Measurements from ENCODE around the gene NUDCD3. TPM values are rescaled to one million over a fixed set of nuclear protein-coding genes. Genes with fewer than 3 reads are reported as not detected.

Gene NUDCD3
- total RNA-seq, 1 donor from 2014 or later: 55.6 TPM

DNA sequence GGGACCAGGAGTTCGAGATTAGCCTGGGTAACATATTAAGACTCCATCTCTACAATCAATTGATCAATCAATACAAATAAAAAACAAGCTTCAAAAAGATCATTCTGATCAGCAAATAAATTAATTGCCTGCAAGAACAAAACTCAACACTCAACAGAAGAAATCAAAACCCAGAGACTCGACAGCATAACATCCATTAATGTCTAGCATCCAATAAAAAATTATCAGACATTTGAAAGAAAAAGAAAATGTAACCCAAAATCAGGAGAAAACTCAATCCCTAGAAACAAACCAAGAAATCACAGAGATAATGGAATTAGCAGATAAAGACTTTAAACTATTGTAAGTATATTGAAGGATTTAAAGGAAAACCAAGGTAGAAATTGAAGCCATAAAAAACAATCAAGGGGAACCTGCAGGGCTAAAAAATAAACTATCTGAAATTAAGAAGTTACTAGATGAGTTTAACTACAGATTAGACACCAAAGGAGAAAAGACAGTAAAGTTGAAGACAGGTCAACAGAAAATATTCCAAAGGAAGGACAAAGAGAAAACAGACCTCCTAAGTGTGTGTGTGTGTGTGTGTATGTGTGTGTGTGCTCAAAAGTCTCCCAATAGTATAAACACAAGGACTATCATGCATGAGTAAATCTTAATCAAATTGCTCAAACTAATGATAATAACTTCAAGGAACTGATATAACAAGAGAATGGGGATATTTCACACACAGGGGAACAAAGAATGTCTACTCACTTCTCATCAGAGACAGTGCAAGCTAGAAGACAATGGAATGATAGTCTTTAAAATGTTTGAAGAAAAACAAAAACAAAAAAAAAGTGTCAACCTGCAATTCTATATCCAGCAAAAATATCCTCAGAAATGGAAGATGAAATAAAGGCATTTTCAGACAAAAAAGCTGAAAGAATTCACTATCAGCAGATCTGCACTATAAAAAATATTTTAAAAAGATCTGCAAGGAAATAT, 7.7 kb downstream of the NUDCD3 start:
- no peak for DNase-seq (ENCODE audit: low read depth in 2 of 2)

DNA sequence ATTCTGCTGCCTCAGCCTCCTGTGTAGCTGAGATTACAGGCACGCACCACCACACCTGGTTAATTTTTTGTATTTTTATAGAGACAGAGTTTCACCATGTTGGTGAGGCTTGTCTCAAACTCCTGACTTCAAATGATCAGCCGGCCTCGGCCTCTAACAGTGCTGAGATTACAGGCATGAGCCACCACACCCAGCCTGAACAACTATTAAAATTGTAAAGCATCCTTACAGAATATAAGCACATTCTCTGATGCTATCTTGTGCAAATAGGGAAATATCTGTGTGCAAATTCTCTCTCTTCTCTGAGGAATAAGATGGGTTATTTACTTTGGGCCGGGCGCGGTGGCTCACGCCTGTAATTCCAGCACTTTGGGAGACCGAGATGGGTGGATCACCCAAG, 12.5 kb downstream of the NUDCD3 start:
- DNase-seq (ENCODE audit: low read depth in 2 of 2): no peak

- peak; percentile 81 for DNase-seq (ENCODE audit: low read depth in 2 of 2)
These were observed 13.2 kb downstream of the NUDCD3 start for GRCh38 chr7:44477063-44477830.

GRCh38 chr7:44476313-44476712, 14.1 kb downstream of the NUDCD3 start:
- DNase-seq (ENCODE audit: low read depth in 2 of 2): no peak

GRCh38 chr7:44473295-44473694, 17.2 kb downstream of the NUDCD3 start:
- peak; percentile 49 to 84 for DNase-seq (ENCODE audit: low read depth in 2 of 2)

- peak; percentile 30 to 49 for DNase-seq (ENCODE audit: low read depth in 2 of 2)
These were observed 17.6 kb downstream of the NUDCD3 start for GRCh38 chr7:44472843-44473242.

DNA sequence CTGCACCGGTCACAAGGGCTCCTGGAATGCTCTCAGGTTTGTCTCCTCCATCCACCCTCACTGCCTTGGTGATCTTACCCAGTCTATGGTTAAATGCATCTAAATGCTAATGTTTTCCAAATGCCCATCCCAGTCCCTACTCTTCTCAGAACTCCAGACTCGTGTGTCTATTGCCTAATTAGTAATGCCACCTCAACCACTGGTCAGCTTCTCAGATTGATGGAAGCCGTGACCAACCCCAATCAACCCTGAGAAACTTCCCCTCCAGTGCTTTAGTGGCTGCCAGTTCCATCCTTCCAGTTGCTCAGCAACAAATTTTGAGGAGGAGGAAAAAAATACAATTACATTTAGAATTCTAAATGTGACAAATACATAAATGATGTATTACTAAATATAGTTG, 18.6 kb downstream of the NUDCD3 start:
- DNase-seq (ENCODE audit: low read depth in 2 of 2): no peak

- DNase-seq (ENCODE audit: low read depth in 2 of 2): no peak
These were observed 19.0 kb downstream of the NUDCD3 start for GRCh38 chr7:44471436-44471835.

- no peak for DNase-seq (ENCODE audit: low read depth in 2 of 2)
These were observed 19.7 kb downstream of the NUDCD3 start for GRCh38 chr7:44470628-44471245.

DNA sequence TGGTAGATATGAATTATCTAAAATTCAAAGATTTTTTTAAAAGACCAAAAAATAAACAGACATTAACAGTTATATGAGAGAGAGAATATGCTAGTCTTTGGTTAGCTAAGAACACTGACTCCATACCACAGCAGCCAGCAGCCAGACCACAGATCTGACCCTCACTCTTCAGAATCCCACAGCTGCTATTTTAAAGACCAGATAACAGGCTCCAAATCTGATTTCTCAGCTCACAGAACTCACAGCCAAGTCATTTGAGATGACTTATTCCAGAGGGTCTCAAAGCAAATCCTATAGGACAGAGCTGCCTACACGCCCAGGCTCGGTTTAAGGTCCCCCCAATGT, 20.4 kb downstream of the NUDCD3 start:
- no peak for DNase-seq (ENCODE audit: low read depth in 2 of 2)

DNA sequence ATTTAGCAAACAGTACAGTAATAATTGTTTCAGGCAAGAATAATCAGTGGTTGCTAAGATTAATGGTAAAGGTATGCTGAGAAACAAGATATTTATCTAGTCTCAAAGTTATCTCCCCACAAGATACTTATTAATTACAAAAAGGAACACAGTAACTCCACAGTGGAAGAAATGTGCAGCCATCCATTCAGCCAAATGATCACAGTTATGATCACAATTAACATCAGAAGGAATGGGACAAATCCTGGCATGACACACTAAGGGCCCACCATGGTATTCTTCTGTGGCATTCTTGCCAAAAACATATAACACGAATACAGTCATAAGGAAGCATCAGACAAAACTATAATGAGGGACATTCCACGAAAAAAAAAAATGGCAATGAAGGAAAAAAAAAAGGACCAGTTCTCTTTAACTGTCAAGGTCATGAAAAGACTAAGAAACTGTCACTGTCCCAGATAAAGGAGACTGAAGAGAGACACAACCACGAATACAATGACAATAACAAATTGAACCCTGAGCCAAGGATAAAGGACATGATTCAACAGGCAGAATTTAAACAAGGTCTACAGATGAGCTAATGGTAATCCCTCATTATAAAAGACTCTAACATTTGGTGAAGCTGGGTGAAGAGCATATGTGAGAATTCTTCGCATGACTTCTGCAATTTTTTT, 20.9 kb downstream of the NUDCD3 start:
- no peak for DNase-seq (ENCODE audit: low read depth in 2 of 2)

GRCh38 chr7:44467217-44467548, 23.3 kb downstream of the NUDCD3 start:
- no peak for DNase-seq (ENCODE audit: low read depth in 2 of 2)

- peak in 1 of 2 donors; percentile 58 for DNase-seq (ENCODE audit: low read depth in 2 of 2)
These were observed 23.9 kb downstream of the NUDCD3 start for GRCh38 chr7:44466300-44467216.

DNA sequence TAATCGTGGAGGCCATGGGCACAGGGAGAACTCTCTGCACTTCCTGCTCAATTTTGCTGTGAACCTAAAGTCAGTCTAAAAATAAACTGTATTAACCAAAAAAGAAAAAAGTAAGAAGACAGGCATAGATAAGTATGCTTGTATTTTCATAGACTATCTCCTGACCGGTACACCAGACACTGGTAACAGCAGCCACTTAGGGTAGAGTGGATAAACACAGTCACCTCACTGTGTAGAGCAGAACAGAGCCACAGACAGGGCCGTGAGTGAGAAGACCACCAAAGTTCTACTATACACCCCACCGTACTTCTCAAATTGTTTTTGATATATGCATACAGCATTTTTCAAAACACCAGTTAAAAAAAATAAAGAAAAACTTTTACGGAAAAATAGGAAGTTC, 25.0 kb downstream of the NUDCD3 start:
- DNase-seq (ENCODE audit: low read depth in 2 of 2): no peak

DNA sequence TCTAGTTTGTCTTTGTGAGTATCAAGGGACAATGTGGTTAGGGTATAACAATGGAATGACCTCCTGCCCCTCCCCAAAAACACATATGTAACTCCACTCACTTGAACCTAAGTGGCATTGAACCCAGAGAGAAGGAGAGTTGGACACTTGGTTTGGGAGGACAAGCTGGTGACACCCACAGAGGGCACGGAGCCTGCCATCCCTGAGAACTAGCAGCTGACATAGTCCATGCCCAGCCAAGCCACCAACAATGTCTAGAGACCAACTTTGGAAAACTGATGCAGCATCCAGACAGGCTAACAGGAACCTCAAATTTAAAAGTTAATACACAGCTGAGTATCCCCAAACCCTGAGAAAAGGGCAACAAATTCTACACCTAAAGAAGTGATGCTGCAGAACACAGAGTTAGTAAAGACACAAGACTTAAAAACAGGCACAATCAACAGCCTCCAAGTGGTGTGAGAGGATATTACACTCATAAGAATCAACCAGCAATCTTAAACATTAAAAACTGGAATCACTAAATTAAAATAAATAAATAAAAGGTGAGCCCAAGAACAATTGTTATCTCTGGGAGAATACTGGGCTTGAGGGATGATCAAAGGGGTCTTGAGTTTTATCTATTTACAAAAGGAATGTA, 27.2 kb downstream of the NUDCD3 start:
- peak in 1 of 2 donors; percentile 30 for DNase-seq (ENCODE audit: low read depth in 2 of 2)

DNA sequence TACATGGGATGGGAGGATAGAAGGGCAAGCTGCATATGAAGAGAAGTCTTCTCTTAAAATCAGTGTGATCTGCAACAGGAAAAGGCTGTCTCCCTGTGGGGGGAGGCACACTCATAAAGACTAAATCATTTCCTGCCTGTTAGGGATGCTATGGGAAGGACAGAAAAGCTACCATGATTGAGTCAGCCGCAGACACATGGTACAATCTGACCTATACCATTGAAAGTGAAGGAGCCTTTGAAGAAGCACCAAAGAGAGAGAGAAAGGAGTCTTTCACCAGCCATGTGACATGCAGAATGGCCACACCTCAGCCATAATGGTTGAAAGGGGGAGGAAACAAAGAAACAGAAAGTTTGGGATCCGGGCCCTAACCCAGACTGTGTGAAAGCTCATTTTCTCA, 29.1 kb downstream of the NUDCD3 start:
- DNase-seq (ENCODE audit: low read depth in 2 of 2): peak; percentile 44 to 90

- peak in 1 of 2 donors; percentile 32 for DNase-seq (ENCODE audit: low read depth in 2 of 2)
These were observed 30.1 kb downstream of the NUDCD3 start for GRCh38 chr7:44460325-44460724.

GRCh38 chr7:44455155-44455554, 35.3 kb downstream of the NUDCD3 start:
- DNase-seq (ENCODE audit: low read depth in 2 of 2): no peak

GRCh38 chr7:44454348-44454747, 36.1 kb downstream of the NUDCD3 start:
- no peak for DNase-seq (ENCODE audit: low read depth in 2 of 2)

DNA sequence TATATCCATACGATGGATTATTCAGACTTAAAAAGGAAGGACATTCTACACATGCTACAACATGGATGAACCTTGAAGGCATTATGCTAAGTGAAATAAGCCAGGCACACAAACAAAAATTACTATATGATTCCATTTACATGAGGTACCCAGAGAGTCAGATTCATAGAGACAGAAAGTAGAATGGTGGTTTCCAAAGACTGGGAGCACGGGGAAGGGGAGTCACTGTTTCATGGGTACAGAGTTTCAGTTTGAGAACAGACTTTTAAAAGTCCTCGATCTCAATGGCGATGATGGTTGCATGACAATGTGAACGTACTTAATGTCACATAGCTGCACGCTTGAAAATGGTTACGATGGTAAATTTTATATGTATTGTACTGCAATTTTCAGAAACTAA, 39.3 kb downstream of the NUDCD3 start:
- no peak for DNase-seq (ENCODE audit: low read depth in 2 of 2)
